ENCODE data around the gene DBT. TPM values are rescaled to one million over a fixed set of nuclear protein-coding genes. Genes with fewer than 3 reads are reported as not detected.

The DBT gene
- total RNA-seq, 1 experiment from 2014 or later: 3.7 TPM

Other genes starting within 250 kb of the DBT start
- 8.5 and 8.8 TPM in 2 replicates for gene SASS6, start 116.9 kb downstream of the DBT start, total RNA-seq (2014; rRNA removed)
- gene TRMT13, start 116.7 kb downstream of the DBT start, total RNA-seq (2014; rRNA removed): 12.7 and 20.4 TPM in 2 replicates
- 0.19 and 0.34 TPM in 2 replicates for gene LRRC39, start 71.6 kb downstream of the DBT start, total RNA-seq (2014; rRNA removed)
- gene RTCA, start 16.4 kb upstream of the DBT start, total RNA-seq (2014; rRNA removed): 41.2 and 45.6 TPM in 2 replicates
- 5.8 and 6.7 TPM in 2 replicates for gene CDC14A, start 102.7 kb upstream of the DBT start, total RNA-seq (2014; rRNA removed)